GM12875 (cell line): Measurements from ENCODE around the gene CD200.

Experiments
- H3K4me3 ChIP-seq: one replicate; pipeline ENCODE4 v1.5.1; 2011; ENCODE audit warnings: low read depth, low read length, control low read depth
- CTCF ChIP-seq: IDR thresholded peaks from 2 replicates; pipeline ENCODE4 v1.5.1; 2011; ENCODE audit warnings: low read depth, mild to moderate bottlenecking, control low read depth, inconsistent platforms, low read length, moderate library complexity, borderline replicate concordance; ENCODE audit not compliant: insufficient read depth

CD200 gene

DNA sequence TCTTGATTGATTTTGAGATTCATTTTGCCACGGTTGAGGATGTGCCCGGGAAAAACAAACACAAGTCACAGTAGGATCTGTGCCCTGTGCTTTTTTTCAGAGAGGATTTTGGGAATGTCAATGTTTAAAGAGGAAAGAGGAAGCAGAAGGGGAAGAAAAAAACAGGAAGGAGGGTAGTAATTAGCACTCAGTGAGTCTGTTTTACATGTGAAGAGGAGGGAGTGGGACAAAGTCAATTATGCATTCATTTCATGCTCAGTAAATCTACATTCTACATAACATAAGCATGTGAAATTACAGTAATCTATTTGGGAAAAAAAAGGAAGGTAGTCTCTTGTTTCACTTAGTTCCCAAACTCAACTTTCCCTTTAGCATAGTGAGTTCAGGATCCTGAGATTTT lies 18.3 kb upstream of the CD200 start:
- TF ChIP-seq CTCF = no peak
- no peak overlapping the region for H3K4me3 ChIP-seq

DNA sequence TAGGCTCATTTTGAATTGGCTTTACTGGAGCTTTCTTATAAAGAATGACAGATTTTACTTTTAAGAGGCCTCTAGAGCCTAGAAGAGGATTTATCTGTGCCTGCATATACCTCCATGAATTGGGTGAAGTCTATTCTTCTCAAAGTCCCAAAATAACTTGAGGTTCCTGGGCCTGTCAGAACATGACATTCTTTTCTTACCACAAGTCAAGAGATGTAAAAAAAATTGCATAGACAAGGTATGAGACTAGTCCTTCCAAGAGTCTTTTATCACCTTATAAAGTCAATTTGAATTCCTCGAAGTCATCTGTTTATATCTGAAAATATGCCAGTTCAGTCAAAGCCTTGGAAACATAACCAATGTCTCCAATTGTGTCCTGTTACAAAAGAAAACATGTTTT lies 17.2 kb upstream of the CD200 start:
- no peak overlapping the region for H3K4me3 ChIP-seq
- TF ChIP-seq CTCF = no peak

GRCh38 chr3:112319516-112320276 lies 13.3 kb upstream of the CD200 start:
- no peak for TF ChIP-seq CTCF
- no peak overlapping the region for H3K4me3 ChIP-seq

DNA sequence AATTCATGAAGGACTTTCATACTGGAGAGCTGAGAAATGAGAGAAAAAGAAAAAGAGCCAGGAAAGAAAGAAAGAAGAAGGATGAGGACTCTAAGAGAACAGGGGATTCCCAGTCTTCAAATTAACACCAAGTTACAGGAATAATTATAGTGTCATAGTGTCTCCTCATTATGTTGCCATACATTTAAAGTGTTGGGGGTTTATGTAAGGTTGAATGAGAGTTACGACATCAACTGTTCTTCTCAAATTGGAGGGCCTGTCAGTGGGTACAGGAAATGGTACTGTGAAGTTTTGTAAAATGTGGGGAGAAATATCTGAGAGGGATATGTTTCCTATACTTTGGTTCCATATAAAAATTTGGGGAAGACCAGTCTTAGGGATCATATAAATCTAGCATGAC lies 12.3 kb upstream of the CD200 start:
- no peak for TF ChIP-seq CTCF

GRCh38 chr3:112321867-112322652 lies 10.9 kb upstream of the CD200 start:
- TF ChIP-seq CTCF = no peak

More for the DNA sequence above, 12.3 kb upstream of the CD200 start:
- H3K4me3 ChIP-seq = no peak overlapping the region

DNA sequence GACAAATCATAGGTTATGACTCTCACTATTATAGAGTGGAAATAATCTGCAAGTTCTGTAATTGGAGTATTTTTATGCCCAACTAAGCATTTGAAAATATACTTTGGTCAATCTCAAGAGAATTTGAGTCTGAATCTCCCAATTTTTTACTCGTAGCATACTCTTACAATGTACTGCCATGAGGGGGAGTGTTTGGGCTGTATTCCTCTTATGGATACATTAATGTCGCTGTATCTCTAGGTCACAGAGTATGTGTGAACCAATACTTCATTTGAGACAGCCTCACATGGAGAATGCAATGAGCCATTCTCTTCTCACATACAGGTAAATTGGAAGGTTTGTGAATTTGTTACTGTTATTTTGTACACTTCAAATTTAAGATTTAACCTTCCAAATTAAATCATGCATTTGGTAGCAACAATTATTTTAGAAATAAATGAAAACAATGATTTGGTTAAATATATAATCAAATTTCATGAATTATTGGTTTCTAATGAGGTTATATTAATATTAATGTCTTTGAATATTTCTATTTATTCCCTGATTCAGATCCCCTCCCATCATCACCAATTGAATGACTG lies 5.5 kb upstream of the CD200 start:
- peak; percentile 52; the same call in 1 of the 2 replicates for TF ChIP-seq CTCF
- H3K4me3 ChIP-seq = no peak overlapping the region

More at GRCh38 chr3:112321867-112322652, 10.9 kb upstream of the CD200 start:
- H3K4me3 ChIP-seq = no peak overlapping the region

- H3K4me3 ChIP-seq = no peak overlapping the region
- TF ChIP-seq CTCF = no peak
These were observed 1.1 kb upstream of the CD200 start for GRCh38 chr3:112331851-112332250.
